Muscle layer of duodenum (tissue), 2 donors: ENCODE results near the gene ZC3H18.
A peak's percentile ranks its signal among the peaks of the same experiment; 100 is the strongest.

Experiments
- H3K27ac ChIP-seq: one replicate; pipeline ENCODE4 v1.7.0; 2013; ENCODE audit warnings: mild to moderate bottlenecking, low read length
- H3K27me3 ChIP-seq: one replicate; pipeline ENCODE4 v1.7.0; 2013; ENCODE audit warnings: low read depth, mild to moderate bottlenecking, control low read depth, low read length
- H3K36me3 ChIP-seq, 2 donors: one replicate each; pipeline ENCODE4 v1.7.0; 2013; ENCODE audit warnings: low read length in 2 of 2, control low read depth in 1 of 2, mild to moderate bottlenecking in 1 of 2; ENCODE audit not compliant: insufficient read depth in 2 of 2, control insufficient read depth in 1 of 2
- H3K4me1 ChIP-seq, 2 donors: one replicate each; pipeline ENCODE4 v1.7.0; 2013; ENCODE audit warnings: low read length in 2 of 2, mild to moderate bottlenecking in 2 of 2, control low read depth in 1 of 2, moderate library complexity in 1 of 2; ENCODE audit not compliant: insufficient read depth in 2 of 2, control insufficient read depth in 1 of 2
- H3K4me3 ChIP-seq, 2 donors: one replicate each; pipeline ENCODE4 v1.7.0; 2013; ENCODE audit warnings: low read length in 2 of 2, low read depth in 1 of 2, mild to moderate bottlenecking in 1 of 2
- H3K9me3 ChIP-seq, 2 donors: one replicate each; pipeline ENCODE4 v1.7.0; 2013; ENCODE audit warnings: low read length in 2 of 2, control low read depth in 1 of 2, mild to moderate bottlenecking in 1 of 2; ENCODE audit not compliant: control insufficient read depth in 1 of 2
- donor health status: healthy.

The ZC3H18 gene

GRCh38 chr16:88649195-88649923 is 79.2 kb downstream of the ZC3H18 start:
- H3K36me3 ChIP-seq = peaks cover 0 to 24% of the 10 kb centered on the region in 2 donors
- no peak overlapping the region for H3K27ac ChIP-seq
- H3K27me3 ChIP-seq = no peaks in the 10 kb centered on the region
- no peaks in the 10 kb centered on the region for H3K9me3 ChIP-seq
- H3K4me1 ChIP-seq = peaks cover 4 to 20% of the 10 kb centered on the region in 2 donors
- H3K4me3 ChIP-seq = peak overlapping the region; percentile 68 to 80

- Histone ChIP-seq H3K27me3 (no peaks in the 10 kb centered on the region), H3K4me1 (peaks cover 4 to 20% of the 10 kb centered on the region in 2 donors), H3K4me3 (peak overlapping the region; percentile 68 to 80), H3K27ac (peak overlapping the region; percentile 67), H3K36me3 (peaks cover 5 to 32% of the 10 kb centered on the region in 2 donors), H3K9me3 (no peaks in the 10 kb centered on the region)
These were observed 79.9 kb downstream of the ZC3H18 start for GRCh38 chr16:88649924-88650748.

GRCh38 chr16:88650749-88651275 is 80.6 kb downstream of the ZC3H18 start, which contains the start of gene CYBA:
TSS of gene CYBA (minus strand) at chr16:88651053. CDS start at chr16:88651013, 40 bp downstream.
- Histone ChIP-seq H3K9me3 (no peaks in the 10 kb centered on the region), H3K36me3 (peaks cover 5 to 32% of the 10 kb centered on the region in 2 donors), H3K27ac (peak within 1 kb of the TSS; percentile 67)

GRCh38 chr16:88651276-88651988 is 81.2 kb downstream of the ZC3H18 start:
- Histone ChIP-seq H3K36me3 (peaks cover 5 to 32% of the 10 kb centered on the region in 2 donors), H3K9me3 (no peaks in the 10 kb centered on the region), H3K4me1 (peaks cover 4 to 20% of the 10 kb centered on the region in 2 donors), H3K27ac (peak overlapping the region; percentile 60), H3K27me3 (no peaks in the 10 kb centered on the region), H3K4me3 (peak overlapping the region; percentile 42 to 80)

More at GRCh38 chr16:88650749-88651275, 80.6 kb downstream of the ZC3H18 start, which contains the start of gene CYBA:
- Histone ChIP-seq H3K4me3 (peak within 1 kb of the TSS; percentile 68 to 80), H3K4me1 (peaks cover 4 to 20% of the 10 kb centered on the region in 2 donors), H3K27me3 (no peaks in the 10 kb centered on the region)

GRCh38 chr16:88651989-88652761 is 82.0 kb downstream of the ZC3H18 start:
- no peak overlapping the region for H3K27ac ChIP-seq
- H3K36me3 ChIP-seq = peaks cover 5 to 32% of the 10 kb centered on the region in 2 donors
- no peaks in the 10 kb centered on the region for H3K27me3 ChIP-seq
- H3K4me1 ChIP-seq = peaks cover 4 to 20% of the 10 kb centered on the region in 2 donors
- no peak overlapping the region for H3K4me3 ChIP-seq
- no peaks in the 10 kb centered on the region for H3K9me3 ChIP-seq

GRCh38 chr16:88652762-88653063 is 82.5 kb downstream of the ZC3H18 start:
- H3K36me3 ChIP-seq = peaks cover 5 to 32% of the 10 kb centered on the region in 2 donors
- no peaks in the 10 kb centered on the region for H3K27me3 ChIP-seq
- peaks cover 4 to 20% of the 10 kb centered on the region in 2 donors for H3K4me1 ChIP-seq
- no peak overlapping the region for H3K27ac ChIP-seq
- no peaks in the 10 kb centered on the region for H3K9me3 ChIP-seq
- H3K4me3 ChIP-seq = no peak overlapping the region

- Histone ChIP-seq H3K27ac (no peak overlapping the region), H3K36me3 (peaks cover 5 to 36% of the 10 kb centered on the region in 2 donors)
These were observed 82.9 kb downstream of the ZC3H18 start for GRCh38 chr16:88653101-88653500.

GRCh38 chr16:88653596-88654362 is 83.6 kb downstream of the ZC3H18 start:
- no peaks in the 10 kb centered on the region for H3K27me3 ChIP-seq
- peaks cover 5 to 40% of the 10 kb centered on the region in 2 donors for H3K36me3 ChIP-seq
- no peak overlapping the region for H3K4me3 ChIP-seq
- no peaks in the 10 kb centered on the region for H3K9me3 ChIP-seq
- no peak overlapping the region for H3K27ac ChIP-seq
- peaks cover 4 to 20% of the 10 kb centered on the region in 2 donors for H3K4me1 ChIP-seq

More at GRCh38 chr16:88653101-88653500, 82.9 kb downstream of the ZC3H18 start:
- no peak overlapping the region for H3K4me3 ChIP-seq
- H3K9me3 ChIP-seq = no peaks in the 10 kb centered on the region
- no peaks in the 10 kb centered on the region for H3K27me3 ChIP-seq
- peaks cover 4 to 20% of the 10 kb centered on the region in 2 donors for H3K4me1 ChIP-seq

- Histone ChIP-seq H3K4me3 (no peak overlapping the region), H3K4me1 (peaks cover 4 to 20% of the 10 kb centered on the region in 2 donors), H3K27me3 (no peaks in the 10 kb centered on the region), H3K36me3 (peaks cover 5 to 40% of the 10 kb centered on the region in 2 donors), H3K27ac (no peak overlapping the region), H3K9me3 (no peaks in the 10 kb centered on the region)
These were observed 84.3 kb downstream of the ZC3H18 start for GRCh38 chr16:88654363-88655052.
